B cell (primary cell): ENCODE data around the gene PEX14. TPM values are rescaled to one million over a fixed set of nuclear protein-coding genes. Genes with fewer than 3 reads are reported as not detected.

Experiments used
- ATAC-seq: fragments of 200-7000 bp; cut with Tn5 transposase; one replicate; pipeline ENCODE4 v1.10.0; 2021; ENCODE audit warnings: low read depth, mild to moderate bottlenecking, moderate number of reproducible peaks, moderate library complexity
- CTCF ChIA-PET: fragments of 350-600 bp; sonication (Branson Sonifier 250); formaldehyde crosslinking; loops from one replicate; lab custom pipeline; 2021; ENCODE audit warnings: antibody characterized with exemption, inconsistent platforms; lab: Charles Lee
- POLR2A ChIA-PET: fragments of 350-600 bp; sonication (Branson Sonifier 250); formaldehyde crosslinking; loops from one replicate; lab custom pipeline; 2021; ENCODE audit warnings: antibody characterized with exemption; lab: Charles Lee
- DNase-seq: peaks from one replicate; pipeline ENCODE4 v3.0.0; 2013
- H2AFZ ChIP-seq: 2 replicates; pipeline ENCODE4 v1.6.1; 2012; ENCODE audit warnings: mild to moderate bottlenecking, low read depth, low read length; ENCODE audit not compliant: insufficient read depth, poor library complexity, severe bottlenecking
- H3K27ac ChIP-seq, 2 donors: 1 replicate in 1 of 2; 2 replicates in 1 of 2; pipeline ENCODE4 v1.5.1; 2012 to 2013; ENCODE audit warnings: low read length in 2 of 2, mild to moderate bottlenecking in 2 of 2, moderate library complexity in 1 of 2
- H3K27me3 ChIP-seq, 4 experiments: fragments of 200-600 bp in 1 of 4; sonication (generic) in 1 of 4; replicated peaks in 1 of 4; 1 replicate in 2 of 4; 2 replicates in 2 of 4; pipeline versions ENCODE4 v1.6.1 to v1.7.0; 2013 to 2016; ENCODE audit warnings: low read length in 3 of 4, mild to moderate bottlenecking in 2 of 4, mixed read lengths in 1 of 4, moderate library complexity in 1 of 4; ENCODE audit not compliant: insufficient read depth in 4 of 4, control insufficient read depth in 3 of 4; ENCODE audit errors: control extremely low read depth in 1 of 4
- H3K36me3 ChIP-seq, 2 experiments: replicated peaks in 1 of 2; 1 replicate in 1 of 2; 2 replicates in 1 of 2; pipeline versions ENCODE4 v1.6.1 to v1.7.1; 2013; ENCODE audit warnings: low read length in 1 of 2; ENCODE audit not compliant: insufficient read depth in 2 of 2, control insufficient read depth in 1 of 2; ENCODE audit errors: control extremely low read depth in 1 of 2, extremely low read depth in 1 of 2
- H3K4me1 ChIP-seq, 2 donors: fragments of 200-600 bp in 1 of 2; sonication (generic) in 1 of 2; 1 replicate in 1 of 2; 2 replicates in 1 of 2; pipeline versions ENCODE4 v1.5.1 to v1.6.1; 2013 to 2017; ENCODE audit warnings: low read length in 2 of 2; ENCODE audit not compliant: control insufficient read depth in 2 of 2, insufficient read depth in 2 of 2
- H3K4me2 ChIP-seq: replicated peaks from 2 replicates; pipeline ENCODE3; 2012; ENCODE audit warnings: mild to moderate bottlenecking, low read depth, low read length; ENCODE audit not compliant: poor library complexity, severe bottlenecking
- H3K4me3 ChIP-seq, 5 experiments: fragments of 200-600 bp in 1 of 5; sonication (generic) in 1 of 5; 1 replicate in 3 of 5; 2 replicates in 2 of 5; pipeline versions ENCODE4 v1.5.1 to v1.7.0; 2011 to 2016; ENCODE audit warnings: low read length in 4 of 5, mild to moderate bottlenecking in 4 of 5, low read depth in 2 of 5, control low read depth in 1 of 5, moderate library complexity in 1 of 5; ENCODE audit not compliant: insufficient read depth in 1 of 5; ENCODE audit errors: control extremely low read depth in 1 of 5, extremely low read depth in 1 of 5
- H3K79me2 ChIP-seq: fragments of 200-600 bp; sonication (generic); one replicate; pipeline ENCODE4 v1.6.0; 2016; ENCODE audit warnings: low read length; ENCODE audit not compliant: control insufficient read depth, insufficient read depth
- H3K9ac ChIP-seq: fragments of 200-600 bp; sonication (generic); 2 replicates; pipeline ENCODE4 v1.6.1; 2017; ENCODE audit warnings: mild to moderate bottlenecking, low read length, moderate library complexity
- H3K9me3 ChIP-seq, 3 donors: one replicate each; pipeline versions ENCODE4 v1.6.1 to v1.7.1; 2013; ENCODE audit warnings: low read length in 2 of 3; ENCODE audit not compliant: control insufficient read depth in 2 of 3, insufficient read depth in 1 of 3; ENCODE audit errors: control extremely low read depth in 1 of 3
- H4K20me1 ChIP-seq: 2 replicates; pipeline ENCODE4 v1.6.0; 2012; ENCODE audit warnings: mild to moderate bottlenecking, low read length; ENCODE audit not compliant: insufficient read depth, control insufficient read depth, poor library complexity, severe bottlenecking
- H3K27ac Mint-ChIP-seq: one replicate; pipeline ENCODE4 v1.8.0; 2021; ENCODE audit warnings: mixed read lengths
- H3K27me3 Mint-ChIP-seq: one replicate; pipeline ENCODE4 v1.8.0; 2021; ENCODE audit warnings: mixed read lengths
- H3K4me1 Mint-ChIP-seq: one replicate; pipeline ENCODE4 v1.8.0; 2021; ENCODE audit warnings: mixed read lengths
- H3K4me3 Mint-ChIP-seq: one replicate; pipeline ENCODE4 v1.8.0; 2021; ENCODE audit warnings: mixed read lengths
- H3K9me3 Mint-ChIP-seq: one replicate; pipeline ENCODE4 v1.8.0; 2022; ENCODE audit warnings: mixed read lengths; ENCODE audit not compliant: insufficient read depth
- EZH2 ChIP-seq: IDR thresholded peaks from 2 replicates; pipeline ENCODE4 v1.6.1; 2012; ENCODE audit warnings: borderline replicate concordance, low read depth, mild to moderate bottlenecking, moderate library complexity, low read length; ENCODE audit not compliant: insufficient read depth, poor library complexity, severe bottlenecking
- WGBS: methylation state at CpG from one replicate; pipeline ENCODE4 v1.1.5; 2013; ENCODE audit warnings: missing lambda C conversion rate; ENCODE audit not compliant: insufficient coverage; 5-methylcytosine and 5-hydroxymethylcytosine counted together
- intact Hi-C: fragments of 100-400 bp; cut with micrococcal nuclease; formaldehyde crosslinking; loops from one replicate; pipeline ENCODE4 v1.10.0; 2022
- polyA plus RNA-seq: library from polyadenylated mRNA; depleted of rRNA; stranded (reverse); fragments of >200 nt; gene quantifications from 2 replicates; pipeline ENCODE4 v1.2.3, GENCODE V29; 2012
- total RNA-seq, 2 donors: library from RNA; stranded (reverse); fragments of 120-200 nt in 1 of 2; gene quantifications; 1 replicate in 1 of 2; 2 replicates in 1 of 2; pipeline versions ENCODE4 v1.2.3 to v1.2.4, GENCODE V29; 2013 to 2022
- TF ChIP-seq, protein P1 (sequence below): fragments of 200-600 bp; IDR thresholded peaks from one replicate; pipeline ENCODE4 v1.8.0; 2022; ENCODE audit warnings: antibody characterized with exemption, mild to moderate bottlenecking

PEX14 gene
- total and polyA plus RNA-seq, 2 donors (not counting 1 experiment from before 2014, with no cell fraction given): 14.1 to 19.3 TPM

DNA sequence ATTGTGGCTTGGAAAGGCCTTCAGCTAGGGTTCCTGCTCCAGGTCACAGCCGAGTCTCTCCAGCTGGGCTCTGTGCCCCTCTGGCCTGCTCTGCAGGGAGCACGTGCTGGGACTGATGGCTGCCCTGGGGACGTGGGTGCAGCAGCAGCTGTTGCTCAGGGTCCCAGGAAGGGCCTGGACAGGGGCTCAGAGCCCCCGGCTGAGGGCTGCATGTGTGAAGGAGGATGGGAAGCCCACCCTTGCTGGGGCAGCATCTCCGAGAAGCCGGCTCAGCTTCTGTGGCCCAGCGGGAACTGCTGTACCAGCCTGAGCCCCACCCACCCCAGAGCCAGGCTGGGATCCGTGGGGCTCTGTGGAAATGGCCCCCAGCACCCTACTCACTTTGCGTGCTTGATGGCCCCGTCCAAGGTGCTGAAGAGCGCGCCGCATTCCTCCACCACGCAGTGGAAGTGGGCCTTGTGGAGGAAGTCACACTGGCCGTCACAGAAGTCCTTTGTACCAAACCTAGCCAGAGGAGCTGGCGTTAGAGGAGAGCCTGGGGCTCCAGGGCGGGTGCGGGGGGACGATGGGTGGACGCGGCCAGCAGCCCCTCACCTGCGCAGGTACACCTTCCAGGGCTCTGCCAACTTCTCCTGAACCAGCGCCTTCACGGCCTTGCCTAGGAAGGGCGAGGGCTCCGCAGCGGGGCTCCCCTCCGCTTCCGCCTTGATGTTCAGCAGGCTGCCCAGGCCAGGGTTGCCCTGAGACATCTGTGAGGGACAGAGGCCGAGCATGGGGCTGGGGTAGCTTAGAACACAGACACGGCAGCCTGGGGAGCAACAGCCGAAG is 174.2 kb downstream of the PEX14 start:
- Mint-ChIP-seq H3K9me3 (no peaks in the 10 kb centered on the region), H3K4me3 (no peak overlapping the region), H3K27me3 (no peaks in the 10 kb centered on the region), H3K27ac (no peak overlapping the region), H3K4me1 (no peaks in the 10 kb centered on the region)
- H3K4me1 ChIP-seq: no peaks in the 10 kb centered on the region
- H2AFZ ChIP-seq: no peak overlapping the region
- no peaks in the 10 kb centered on the region for H3K9me3 ChIP-seq
- H3K9ac ChIP-seq: no peak overlapping the region
- no peak overlapping the region for H3K27ac ChIP-seq
- ChIA-PET POLR2A (no interaction called here), CTCF (no interaction called here)
- no peak overlapping the region for H3K4me3 ChIP-seq
- intact Hi-C loops: no loop called here
- DNase-seq: no peak
- TF ChIP-seq, protein P1, sequence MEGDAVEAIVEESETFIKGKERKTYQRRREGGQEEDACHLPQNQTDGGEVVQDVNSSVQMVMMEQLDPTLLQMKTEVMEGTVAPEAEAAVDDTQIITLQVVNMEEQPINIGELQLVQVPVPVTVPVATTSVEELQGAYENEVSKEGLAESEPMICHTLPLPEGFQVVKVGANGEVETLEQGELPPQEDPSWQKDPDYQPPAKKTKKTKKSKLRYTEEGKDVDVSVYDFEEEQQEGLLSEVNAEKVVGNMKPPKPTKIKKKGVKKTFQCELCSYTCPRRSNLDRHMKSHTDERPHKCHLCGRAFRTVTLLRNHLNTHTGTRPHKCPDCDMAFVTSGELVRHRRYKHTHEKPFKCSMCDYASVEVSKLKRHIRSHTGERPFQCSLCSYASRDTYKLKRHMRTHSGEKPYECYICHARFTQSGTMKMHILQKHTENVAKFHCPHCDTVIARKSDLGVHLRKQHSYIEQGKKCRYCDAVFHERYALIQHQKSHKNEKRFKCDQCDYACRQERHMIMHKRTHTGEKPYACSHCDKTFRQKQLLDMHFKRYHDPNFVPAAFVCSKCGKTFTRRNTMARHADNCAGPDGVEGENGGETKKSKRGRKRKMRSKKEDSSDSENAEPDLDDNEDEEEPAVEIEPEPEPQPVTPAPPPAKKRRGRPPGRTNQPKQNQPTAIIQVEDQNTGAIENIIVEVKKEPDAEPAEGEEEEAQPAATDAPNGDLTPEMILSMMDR: no peak
- no peak for TF ChIP-seq EZH2
- H3K4me2 ChIP-seq: no peak overlapping the region
- H3K79me2 ChIP-seq: no peaks in the 10 kb centered on the region
- no peaks in the 10 kb centered on the region for H3K27me3 ChIP-seq
- ATAC-seq: no peak
- WGBS: 87% methylated on average over 26 of the region's 32 CpGs
- peaks cover 0 to 16% of the 10 kb centered on the region in 2 experiments for H3K36me3 ChIP-seq
- no peaks in the 10 kb centered on the region for H4K20me1 ChIP-seq

DNA sequence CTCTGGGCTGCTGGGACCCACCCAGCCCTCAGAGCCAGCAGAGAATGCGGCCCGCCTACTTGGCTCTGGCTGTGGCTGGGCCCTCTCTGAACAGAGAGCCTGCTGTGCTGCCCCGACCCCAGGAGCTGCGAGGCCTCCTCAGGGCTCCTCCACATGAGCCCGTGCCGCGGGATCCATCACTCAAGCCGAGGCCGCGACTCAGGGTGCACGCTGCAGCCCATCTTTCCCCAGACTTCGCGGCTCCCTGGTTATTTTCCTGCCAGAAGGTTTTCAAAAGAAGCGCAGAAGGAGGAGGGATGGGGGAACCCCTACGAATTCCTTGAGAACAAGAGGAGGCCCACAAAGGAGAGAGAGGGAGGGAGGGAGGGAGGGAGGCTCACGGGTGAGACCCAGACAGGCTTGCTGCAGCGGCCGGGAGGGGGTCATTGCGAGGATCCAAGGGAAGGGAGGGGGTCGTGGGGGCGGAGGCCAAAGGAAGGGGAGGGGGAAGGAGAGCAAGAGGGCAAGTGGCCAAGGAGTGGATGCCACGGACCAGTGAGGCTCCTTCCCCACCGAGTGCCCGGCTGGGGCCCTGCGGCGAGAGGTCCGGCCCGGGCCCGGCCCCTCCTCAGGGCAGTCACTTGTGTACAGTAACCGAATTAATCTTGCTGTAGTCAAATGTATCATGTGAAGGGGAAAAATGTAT is 174.9 kb downstream of the PEX14 start:
- Histone ChIP-seq H3K36me3 (peaks cover 0 to 10% of the 10 kb centered on the region in 2 experiments), H2AFZ (no peak overlapping the region), H3K27me3 (no peaks in the 10 kb centered on the region), H3K4me1 (no peaks in the 10 kb centered on the region), H3K4me2 (no peak overlapping the region), H4K20me1 (no peaks in the 10 kb centered on the region), H3K27ac (no peak overlapping the region), H3K9me3 (no peaks in the 10 kb centered on the region), H3K4me3 (no peak overlapping the region), H3K9ac (no peak overlapping the region), H3K79me2 (no peaks in the 10 kb centered on the region)
- H3K27me3 Mint-ChIP-seq: no peaks in the 10 kb centered on the region
- intact Hi-C loops: no loop called here
- TF ChIP-seq, protein P1: no peak
- no peak for TF ChIP-seq EZH2
- POLR2A ChIA-PET: no interaction called here
- H3K27ac Mint-ChIP-seq: no peak overlapping the region
- WGBS: 95% methylated on average over 24 of the region's 30 CpGs
- no peak overlapping the region for H3K4me3 Mint-ChIP-seq
- no peak for ATAC-seq
- no peak for DNase-seq
- CTCF ChIA-PET: no interaction called here
- H3K9me3 Mint-ChIP-seq: no peaks in the 10 kb centered on the region
- no peaks in the 10 kb centered on the region for H3K4me1 Mint-ChIP-seq
